WTC11 (cell line): ENCODE measurements around the gene PRTFDC1. TPM values are rescaled to one million over a fixed set of nuclear protein-coding genes. Genes with fewer than 3 reads are reported as not detected.

Experiments
- ATAC-seq: fragments of 200-7000 bp; cut with Tn5 transposase; 2 replicates; pipeline ENCODE4 v1.10.0; 2021; ENCODE audit warnings: mild to moderate bottlenecking, moderate library complexity
- CTCF ChIA-PET: fragments of 300-600 bp; sonication (Branson Sonifier 250); formaldehyde crosslinking; loops from one replicate; lab custom pipeline; 2021; ENCODE audit warnings: antibody characterized with exemption; lab: Charles Lee
- POLR2A ChIA-PET: fragments of 350-600 bp; sonication (Branson Sonifier 250); formaldehyde crosslinking; loops from one replicate; lab custom pipeline; 2021; ENCODE audit warnings: antibody characterized with exemption; lab: Charles Lee
- DNase-seq: peaks from one replicate; pipeline ENCODE4 v3.0.0; 2021; ENCODE audit warnings: low spot score
- H3K27ac Mint-ChIP-seq: 2 replicates; pipeline ENCODE4 v1.8.0; 2021; ENCODE audit warnings: mixed read lengths
- H3K27me3 Mint-ChIP-seq: 2 replicates; pipeline ENCODE4 v1.8.0; 2021; ENCODE audit warnings: low read depth, mild to moderate bottlenecking, moderate library complexity, mixed read lengths
- H3K36me3 Mint-ChIP-seq: 2 replicates; pipeline ENCODE4 v1.8.0; 2021; ENCODE audit warnings: mixed read lengths
- H3K4me1 Mint-ChIP-seq: 2 replicates; pipeline ENCODE4 v1.8.0; 2022; ENCODE audit warnings: mixed read lengths
- H3K4me3 Mint-ChIP-seq: 2 replicates; pipeline ENCODE4 v1.8.0; 2021; ENCODE audit warnings: mild to moderate bottlenecking, moderate library complexity, mixed read lengths
- H3K9me3 Mint-ChIP-seq: 2 replicates; pipeline ENCODE4 v1.8.0; 2021; ENCODE audit warnings: mixed read lengths
- AR ChIP-seq: fragments of 250-450 bp; sonication (Bioruptor Pico); IDR thresholded peaks from 2 replicates; pipeline ENCODE4 v1.9.0; 2021; ENCODE audit warnings: mild to moderate bottlenecking
- ATF1 ChIP-seq: sonication (generic); formaldehyde crosslinking; IDR thresholded peaks from 2 replicates; pipeline ENCODE4 v1.8.1; 2023; ENCODE audit warnings: mild to moderate bottlenecking, moderate library complexity, missing genetic modification reagents
- CDX4 ChIP-seq: fragments of 250-450 bp; sonication (Bioruptor Pico); IDR thresholded peaks from 2 replicates; pipeline ENCODE4 v1.9.0; 2021; ENCODE audit warnings: moderate library complexity, mild to moderate bottlenecking, inconsistent platforms, borderline replicate concordance
- E2F5 ChIP-seq: sonication (generic); formaldehyde crosslinking; IDR thresholded peaks from 2 replicates; pipeline ENCODE4 v1.8.1; 2022; ENCODE audit warnings: mild to moderate bottlenecking, moderate library complexity, missing genetic modification reagents
- HMGXB4 ChIP-seq: sonication (generic); formaldehyde crosslinking; IDR thresholded peaks from 2 replicates; pipeline ENCODE4 v1.8.1; 2023; ENCODE audit warnings: mild to moderate bottlenecking, moderate library complexity, missing genetic modification reagents
- JAZF1 ChIP-seq: fragments of 250-450 bp; sonication (Bioruptor Pico); IDR thresholded peaks from 2 replicates; pipeline ENCODE4 v1.9.0; 2021; ENCODE audit warnings: moderate library complexity, mild to moderate bottlenecking, inconsistent platforms
- MYBL2 ChIP-seq: sonication (generic); formaldehyde crosslinking; IDR thresholded peaks from 2 replicates; pipeline ENCODE4 v1.8.1; 2023; ENCODE audit warnings: mild to moderate bottlenecking, moderate library complexity, missing genetic modification reagents
- NR1H2 ChIP-seq: sonication (generic); formaldehyde crosslinking; IDR thresholded peaks from 2 replicates; pipeline ENCODE4 v1.9.0; 2021; ENCODE audit warnings: mild to moderate bottlenecking, moderate library complexity, missing genetic modification reagents
- PRDM15 ChIP-seq: sonication (generic); formaldehyde crosslinking; IDR thresholded peaks from 2 replicates; pipeline ENCODE4 v1.8.0; 2022; ENCODE audit warnings: missing genetic modification reagents
- PRRX2 ChIP-seq: fragments of 250-450 bp; sonication (Bioruptor Pico); IDR thresholded peaks from 2 replicates; pipeline ENCODE4 v1.8.0; 2021; ENCODE audit warnings: mild to moderate bottlenecking
- TEAD1 ChIP-seq: sonication (generic); formaldehyde crosslinking; IDR thresholded peaks from 2 replicates; pipeline ENCODE4 v1.8.0; 2022; ENCODE audit warnings: mild to moderate bottlenecking, missing genetic modification reagents
- ZMAT4 ChIP-seq: fragments of 250-450 bp; sonication (Bioruptor Pico); IDR thresholded peaks from 2 replicates; pipeline ENCODE4 v1.9.0; 2021; ENCODE audit warnings: mild to moderate bottlenecking
- ZNF121 ChIP-seq: sonication (generic); formaldehyde crosslinking; IDR thresholded peaks from 2 replicates; pipeline ENCODE4 v1.8.0; 2023; ENCODE audit warnings: missing genetic modification reagents
- ZNF263 ChIP-seq: sonication (generic); formaldehyde crosslinking; IDR thresholded peaks from 2 replicates; pipeline ENCODE4 v1.8.1; 2022; ENCODE audit warnings: low read depth, mild to moderate bottlenecking, moderate library complexity, missing genetic modification reagents
- ZNF396 ChIP-seq: fragments of 250-450 bp; sonication (Bioruptor Pico); IDR thresholded peaks from 2 replicates; pipeline ENCODE4 v1.8.0; 2021; ENCODE audit warnings: mild to moderate bottlenecking, moderate library complexity, borderline replicate concordance
- total RNA-seq: library from RNA; stranded (reverse); gene quantifications from 3 replicates; pipeline ENCODE4 v1.2.3, GENCODE V29; 2021

PRTFDC1 gene
- total RNA-seq, 1 experiment from 2014 or later, result 6.1 TPM

- H3K27ac Mint-ChIP-seq, result no peak overlapping the region
- ChIA-PET CTCF (interaction anchor here (0.6 kb wide), 1 partner anchor 327 kb away, joined by 3 read pairs; no protein-coding TSS in a partner anchor), POLR2A (no interaction called here)
These were observed 7.7 kb downstream of the PRTFDC1 start for GRCh38 chr10:24944512-24945255.

More at GRCh38 chr10:24944512-24945255, 7.7 kb downstream of the PRTFDC1 start:
- TF ChIP-seq MYBL2 (no peak), AR (CRISPR knock-in tag) (no peak), ZNF396 (CRISPR knock-in tag) (no peak), TEAD1 (CRISPR knock-in tag) (no peak), ZNF121 (CRISPR knock-in tag) (no peak), NR1H2 (CRISPR knock-in tag) (no peak), JAZF1 (CRISPR knock-in tag) (no peak), ATF1 (CRISPR knock-in tag) (no peak), ZMAT4 (CRISPR knock-in tag) (no peak), ZNF263 (CRISPR knock-in tag) (no peak), HMGXB4 (CRISPR knock-in tag) (no peak), E2F5 (CRISPR knock-in tag) (no peak), PRRX2 (no peak), PRDM15 (CRISPR knock-in tag) (no peak), CDX4 (CRISPR knock-in tag) (no peak)
- H3K4me3 Mint-ChIP-seq, result no peak overlapping the region
- ATAC-seq (peak; percentile 39), DNase-seq (no peak)
- no peaks in the 10 kb centered on the region for H3K9me3 Mint-ChIP-seq
- H3K4me1 Mint-ChIP-seq, result peaks cover 4% of the 10 kb centered on the region
- no peaks in the 10 kb centered on the region for H3K27me3 Mint-ChIP-seq
- H3K36me3 Mint-ChIP-seq, result no peaks in the 10 kb centered on the region
